GM10248 (cell line): Measurements from ENCODE around the gene BBS9.

Source experiments
- CTCF ChIA-PET: fragments of 300-600 bp; sonication (Branson Sonifier 250); formaldehyde crosslinking; extraction: SDS; loops from one replicate; lab custom pipeline; 2021; ENCODE audit warnings: antibody characterized with exemption; lab: Yijun Ruan, JAX
- POLR2A ChIA-PET: fragments of 350-650 bp; sonication (Branson Sonifier 250); formaldehyde crosslinking; extraction: SDS; loops from one replicate; lab custom pipeline; 2020; ENCODE audit warnings: antibody characterized with exemption; lab: Yijun Ruan, JAX
- DNase-seq: peaks from one replicate; pipeline ENCODE4 v3.0.0; 2012; ENCODE audit errors: extremely low spot score
- CTCF ChIP-seq: IDR thresholded peaks from 2 replicates; pipeline ENCODE4 v1.5.1; 2012; ENCODE audit warnings: mild to moderate bottlenecking, low read depth; ENCODE audit errors: extremely low read depth, missing control alignments, control extremely low read depth

The BBS9 gene

GRCh38 chr7:33336820-33337219, 207.5 kb downstream of the BBS9 start:
- ChIA-PET CTCF (no interaction called here), POLR2A (no interaction called here)
- peak; percentile 4 for DNase-seq
- no peak for TF ChIP-seq CTCF

GRCh38 chr7:33339074-33339790, 209.9 kb downstream of the BBS9 start:
- no peak for DNase-seq
- POLR2A ChIA-PET: no interaction called here
- CTCF ChIA-PET: interaction anchor here (1.2 kb wide), 1 partner anchor 13 kb away, joined by 4 read pairs; no protein-coding TSS in a partner anchor
- TF ChIP-seq CTCF: no peak

GRCh38 chr7:33346055-33346454, 216.7 kb downstream of the BBS9 start:
- CTCF ChIA-PET: no interaction called here
- no peak for TF ChIP-seq CTCF

GRCh38 chr7:33350577-33350976, 221.2 kb downstream of the BBS9 start:
- DNase-seq: no peak
- ChIA-PET POLR2A (no interaction called here), CTCF (interaction anchor here (1.1 kb wide), 1 partner anchor 10 kb away, joined by 3 read pairs; no protein-coding TSS in a partner anchor)
- no peak for TF ChIP-seq CTCF

More at GRCh38 chr7:33346055-33346454, 216.7 kb downstream of the BBS9 start:
- POLR2A ChIA-PET: no interaction called here
- no peak for DNase-seq

- no peak for TF ChIP-seq CTCF
Measured at GRCh38 chr7:33351709-33352108, 222.3 kb downstream of the BBS9 start.

GRCh38 chr7:33354201-33354600, 224.8 kb downstream of the BBS9 start:
- TF ChIP-seq CTCF: no peak
- no peak for DNase-seq
- ChIA-PET POLR2A (no interaction called here), CTCF (no interaction called here)

More at GRCh38 chr7:33351709-33352108, 222.3 kb downstream of the BBS9 start:
- CTCF ChIA-PET: no interaction called here
- no peak for DNase-seq
- POLR2A ChIA-PET: no interaction called here

GRCh38 chr7:33355386-33355785, 226.0 kb downstream of the BBS9 start:
- POLR2A ChIA-PET: no interaction called here
- no peak for DNase-seq
- no peak for TF ChIP-seq CTCF
- CTCF ChIA-PET: interaction anchor here (0.9 to 1.6 kb wide), 2 partner anchors 10 to 21 kb away, joined by 3 to 5 read pairs; no protein-coding TSS in a partner anchor
